Common myeloid progenitor, CD34-positive (primary cell): Measurements from ENCODE around the gene TAS2R60.

Experiments
- CTCF ChIA-PET: fragments of 350-600 bp; sonication (Branson Sonifier 250); formaldehyde crosslinking; loops from one replicate; lab custom pipeline; 2021; ENCODE audit warnings: antibody characterized with exemption; lab: Charles Lee
- POLR2A ChIA-PET: fragments of 350-600 bp; sonication (Branson Sonifier 250); formaldehyde crosslinking; loops from one replicate; lab custom pipeline; 2021; ENCODE audit warnings: antibody characterized with exemption; lab: Charles Lee
- DNase-seq, 3 donors: peaks; one replicate each; pipeline versions ENCODE4 v3.0.0 to v3.0.0-alpha.2; 2013
- H3K27ac ChIP-seq, 2 experiments: 1 replicate in 1 of 2; 2 replicates in 1 of 2; pipeline ENCODE4 v1.7.0; 2013; ENCODE audit warnings: inconsistent platforms in 2 of 2, low read length in 2 of 2, mild to moderate bottlenecking in 2 of 2, low read depth in 1 of 2, moderate library complexity in 1 of 2; ENCODE audit not compliant: severe bottlenecking in 2 of 2, insufficient read depth in 1 of 2, poor library complexity in 1 of 2
- H3K27me3 ChIP-seq, 5 experiments: replicated peaks in 2 of 5; 1 replicate in 3 of 5; 2 replicates in 2 of 5; pipeline versions ENCODE4 v1.6.1 to v1.7.0; 2013; ENCODE audit warnings: low read length in 4 of 5, mild to moderate bottlenecking in 2 of 5, moderate library complexity in 2 of 5, inconsistent platforms in 1 of 5; ENCODE audit not compliant: insufficient read depth in 5 of 5, control insufficient read depth in 4 of 5
- H3K36me3 ChIP-seq, 4 experiments: 1 replicate in 2 of 4; 2 replicates in 2 of 4; pipeline versions ENCODE4 v1.6.1 to v1.7.0; 2013; ENCODE audit warnings: low read length in 3 of 4, control low read depth in 1 of 4, mild to moderate bottlenecking in 1 of 4; ENCODE audit not compliant: control insufficient read depth in 4 of 4, insufficient read depth in 4 of 4
- H3K4me1 ChIP-seq, 4 experiments: 1 replicate in 3 of 4; 2 replicates in 1 of 4; pipeline versions ENCODE4 v1.6.1 to v1.7.1; 2013; ENCODE audit warnings: low read length in 3 of 4, mild to moderate bottlenecking in 3 of 4, control low read depth in 1 of 4, inconsistent platforms in 1 of 4, moderate library complexity in 1 of 4; ENCODE audit not compliant: control insufficient read depth in 4 of 4, insufficient read depth in 4 of 4; ENCODE audit errors: control extremely low read depth in 1 of 4
- H3K4me3 ChIP-seq, 7 experiments: 1 replicate in 4 of 7; 2 replicates in 3 of 7; pipeline versions ENCODE4 v1.5.1 to v1.7.0; 2013; ENCODE audit warnings: mild to moderate bottlenecking in 7 of 7, low read length in 6 of 7, moderate library complexity in 6 of 7, inconsistent platforms in 2 of 7, low read depth in 2 of 7, control low read depth in 1 of 7; ENCODE audit not compliant: insufficient read depth in 4 of 7, control insufficient read depth in 1 of 7; ENCODE audit errors: extremely low read depth in 1 of 7
- H3K9me3 ChIP-seq, 5 experiments: 1 replicate in 4 of 5; 2 replicates in 1 of 5; pipeline versions ENCODE4 v1.6.1 to v1.7.1; 2013; ENCODE audit warnings: low read length in 4 of 5, mild to moderate bottlenecking in 2 of 5, inconsistent platforms in 1 of 5, low read depth in 1 of 5, moderate library complexity in 1 of 5; ENCODE audit not compliant: control insufficient read depth in 4 of 5, insufficient read depth in 2 of 5; ENCODE audit errors: control extremely low read depth in 1 of 5
- WGBS: methylation state at CpG from one replicate; pipeline ENCODE4 v1.1.5; 2013; ENCODE audit not compliant: insufficient coverage; 5-methylcytosine and 5-hydroxymethylcytosine counted together

The TAS2R60 gene

GRCh38 chr7:143456992-143457793, 13.9 kb downstream of the TAS2R60 start:
- ChIA-PET POLR2A (no interaction called here), CTCF (no interaction called here)
- WGBS: 93% methylated on average over 3 of the region's 4 CpGs
- H3K27me3 ChIP-seq: no peaks in the 10 kb centered on the region
- no peak overlapping the region for H3K4me3 ChIP-seq
- peaks cover 0 to 2% (median 0%) of the 10 kb centered on the region in 4 experiments for H3K36me3 ChIP-seq
- no peak for DNase-seq
- H3K4me1 ChIP-seq: no peaks in the 10 kb centered on the region
- no peak overlapping the region for H3K27ac ChIP-seq
- H3K9me3 ChIP-seq: peaks cover 0 to 5% (median 5%) of the 10 kb centered on the region in 5 experiments

GRCh38 chr7:143458263-143458662, 15.0 kb downstream of the TAS2R60 start:
- peaks cover 0 to 9% (median 6%) of the 10 kb centered on the region in 5 experiments for H3K9me3 ChIP-seq
- peaks cover 0 to 2% (median 0%) of the 10 kb centered on the region in 4 experiments for H3K36me3 ChIP-seq
- H3K27me3 ChIP-seq: no peaks in the 10 kb centered on the region
- ChIA-PET CTCF (interaction anchor here (0.7 kb wide), 1 partner anchor 162 kb away, joined by 3 read pairs; no protein-coding TSS in a partner anchor), POLR2A (no interaction called here)
- no peak overlapping the region for H3K27ac ChIP-seq
- no peak for DNase-seq
- no peak overlapping the region for H3K4me3 ChIP-seq
- 97% methylated on average over 3 of the region's 3 CpGs for WGBS
- no peaks in the 10 kb centered on the region for H3K4me1 ChIP-seq

GRCh38 chr7:143458681-143459080, 15.4 kb downstream of the TAS2R60 start:
- Histone ChIP-seq H3K36me3 (peaks cover 0 to 2% (median 0%) of the 10 kb centered on the region in 4 experiments), H3K27me3 (no peaks in the 10 kb centered on the region), H3K4me1 (no peaks in the 10 kb centered on the region), H3K27ac (no peak overlapping the region), H3K4me3 (no peak overlapping the region), H3K9me3 (peaks cover 0 to 9% (median 6%) of the 10 kb centered on the region in 5 experiments)
- POLR2A ChIA-PET: no interaction called here
- WGBS: 100% methylated on average over 2 of the region's 3 CpGs
- CTCF ChIA-PET: no interaction called here
- no peak for DNase-seq

GRCh38 chr7:143459359-143459758, 16.1 kb downstream of the TAS2R60 start:
- no peak for DNase-seq
- Histone ChIP-seq H3K9me3 (peaks cover 0 to 9% (median 6%) of the 10 kb centered on the region in 5 experiments), H3K27me3 (no peaks in the 10 kb centered on the region), H3K27ac (no peak overlapping the region), H3K36me3 (peaks cover 0 to 2% (median 0%) of the 10 kb centered on the region in 4 experiments), H3K4me1 (no peaks in the 10 kb centered on the region), H3K4me3 (no peak overlapping the region)
- CTCF ChIA-PET: no interaction called here
- POLR2A ChIA-PET: no interaction called here
- 100% methylated on average over 1 of the region's 1 CpG for WGBS

- no peaks in the 10 kb centered on the region for H3K4me1 ChIP-seq
- no peak for DNase-seq
- ChIA-PET POLR2A (no interaction called here), CTCF (no interaction called here)
- no peak overlapping the region for H3K27ac ChIP-seq
- H3K27me3 ChIP-seq: no peaks in the 10 kb centered on the region
- no peak overlapping the region for H3K4me3 ChIP-seq
- peaks cover 0 to 9% (median 6%) of the 10 kb centered on the region in 5 experiments for H3K9me3 ChIP-seq
- WGBS: 100% methylated on average over 2 of the region's 4 CpGs
- H3K36me3 ChIP-seq: peaks cover 0 to 2% (median 0%) of the 10 kb centered on the region in 4 experiments
Measured at GRCh38 chr7:143460271-143460979, 17.2 kb downstream of the TAS2R60 start.

GRCh38 chr7:143462045-143462444, 18.8 kb downstream of the TAS2R60 start:
- Histone ChIP-seq H3K4me3 (no peak overlapping the region), H3K4me1 (no peaks in the 10 kb centered on the region), H3K27me3 (no peaks in the 10 kb centered on the region), H3K27ac (no peak overlapping the region), H3K9me3 (peaks cover 0 to 9% (median 6%) of the 10 kb centered on the region in 5 experiments), H3K36me3 (peaks cover 0 to 2% (median 0%) of the 10 kb centered on the region in 4 experiments)
- ChIA-PET POLR2A (interaction anchor here (0.7 kb wide), 1 partner anchor 1138 kb away, joined by 5 read pairs; no protein-coding TSS in a partner anchor), CTCF (no interaction called here)
- DNase-seq: no peak
- 100% methylated on average over 3 of the region's 3 CpGs for WGBS

- Histone ChIP-seq H3K4me1 (no peaks in the 10 kb centered on the region), H3K4me3 (no peak overlapping the region), H3K36me3 (no peaks in the 10 kb centered on the region), H3K27ac (no peak overlapping the region), H3K9me3 (peaks cover 0 to 9% (median 6%) of the 10 kb centered on the region in 5 experiments), H3K27me3 (no peaks in the 10 kb centered on the region)
- DNase-seq: peak in 2 of 3 donors; percentile 39 to 55
- POLR2A ChIA-PET: no interaction called here
- CTCF ChIA-PET: interaction anchor here (0.7 kb wide), 1 partner anchor 118 kb away, joined by 3 read pairs; no protein-coding TSS in a partner anchor
Measured at GRCh38 chr7:143463556-143463955, 20.3 kb downstream of the TAS2R60 start.
